Activated CD8-positive, alpha-beta memory T cell treated with anti-CD3 and anti-CD28 coated beads, Interleukin-2, amount 50 U/mL, for 1 hour (primary cell): ENCODE measurements around the gene CHPF.

Experiments used
- DNase-seq: peaks from one replicate; pipeline ENCODE4 v3.0.0-alpha.2; 2020; ENCODE audit errors: extremely low read depth

CHPF gene

DNA sequence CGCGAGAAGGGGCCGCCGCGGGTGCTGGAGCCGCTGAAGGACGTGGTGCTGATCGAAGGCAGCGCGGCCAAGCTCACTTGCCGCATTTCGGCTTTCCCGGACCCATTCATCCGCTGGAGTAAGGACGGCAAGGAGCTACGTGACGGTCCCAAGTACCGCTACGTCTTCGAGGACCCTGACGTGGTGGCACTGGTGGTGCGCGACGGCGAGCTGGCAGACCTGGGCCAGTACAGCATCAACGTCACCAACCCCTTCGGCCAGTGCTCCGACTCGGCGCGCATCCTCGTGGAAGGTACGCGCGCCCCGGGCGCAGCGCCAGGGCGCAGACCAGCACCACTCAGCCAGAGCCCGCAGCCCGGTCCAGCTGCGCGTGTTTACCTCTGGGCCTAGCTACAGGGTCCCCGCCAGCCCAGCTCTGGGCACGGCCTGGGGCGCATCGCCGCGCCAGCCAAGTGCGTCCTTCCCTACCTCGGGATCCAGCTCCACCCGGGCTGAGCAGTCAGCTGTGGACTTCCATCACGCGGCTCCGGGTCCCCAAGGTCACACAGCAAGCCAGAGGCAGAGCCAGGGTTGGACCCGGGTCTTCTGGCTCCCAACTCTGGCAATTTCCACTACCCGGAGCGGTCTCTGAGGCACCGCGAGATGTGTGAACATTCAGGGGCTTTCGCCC, 46.6 kb downstream of the CHPF start:
- DNase-seq: no peak

DNA sequence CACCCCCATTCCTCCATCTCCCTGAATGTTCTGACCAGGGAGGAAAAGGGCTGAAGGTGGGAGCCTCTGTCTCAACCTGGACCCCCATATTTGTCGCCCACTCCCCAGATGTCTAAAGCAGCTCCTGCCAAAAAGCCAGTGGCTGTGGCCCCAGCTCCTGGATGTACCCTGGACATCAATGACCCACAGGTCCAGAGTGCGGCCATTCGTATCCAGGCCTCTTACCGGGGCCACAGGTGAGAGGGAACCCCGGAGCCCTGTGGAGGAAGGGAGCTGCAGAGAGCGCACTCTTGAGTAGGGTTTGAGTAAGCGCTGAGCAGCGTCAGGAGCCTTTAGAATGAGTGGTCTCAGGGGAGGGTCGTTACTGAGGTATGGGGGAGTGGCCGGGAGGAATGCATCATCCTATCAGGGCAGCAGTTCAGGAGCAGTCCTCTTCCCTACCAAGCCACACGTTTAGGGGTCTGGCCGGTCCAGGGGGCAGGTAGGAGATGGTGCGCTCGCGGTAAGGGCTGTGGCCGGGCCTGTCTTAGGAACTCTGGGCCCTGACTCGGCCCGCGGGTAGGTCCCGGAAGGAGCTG, 47.3 kb downstream of the CHPF start:
- DNase-seq: no peak

- DNase-seq: no peak
Observed at GRCh38 chr2:219495531-219496122, 48.0 kb downstream of the CHPF start.

- no peak for DNase-seq
Observed at GRCh38 chr2:219494952-219495530, 48.6 kb downstream of the CHPF start.

DNA sequence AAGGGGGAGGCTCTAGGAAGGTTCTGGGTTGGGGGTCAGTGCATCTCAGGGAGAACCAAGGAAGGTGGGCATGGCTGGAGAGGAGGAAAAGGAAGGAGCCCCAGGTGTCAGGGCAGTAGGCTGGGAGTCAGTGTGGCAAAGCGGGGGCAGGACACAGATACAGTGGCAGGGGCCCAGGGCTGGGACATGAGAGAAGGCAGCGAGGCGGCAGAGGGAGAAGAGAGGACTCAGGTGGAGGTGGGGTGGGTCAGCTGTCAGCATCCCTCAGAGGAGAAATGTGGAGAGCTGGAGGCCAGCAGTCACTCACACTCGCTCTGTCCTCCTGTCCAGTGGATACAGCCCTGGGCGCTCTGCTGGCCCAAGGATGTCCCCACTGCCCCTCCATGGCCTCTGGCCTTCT, 50.5 kb downstream of the CHPF start:
- no peak for DNase-seq

DNA sequence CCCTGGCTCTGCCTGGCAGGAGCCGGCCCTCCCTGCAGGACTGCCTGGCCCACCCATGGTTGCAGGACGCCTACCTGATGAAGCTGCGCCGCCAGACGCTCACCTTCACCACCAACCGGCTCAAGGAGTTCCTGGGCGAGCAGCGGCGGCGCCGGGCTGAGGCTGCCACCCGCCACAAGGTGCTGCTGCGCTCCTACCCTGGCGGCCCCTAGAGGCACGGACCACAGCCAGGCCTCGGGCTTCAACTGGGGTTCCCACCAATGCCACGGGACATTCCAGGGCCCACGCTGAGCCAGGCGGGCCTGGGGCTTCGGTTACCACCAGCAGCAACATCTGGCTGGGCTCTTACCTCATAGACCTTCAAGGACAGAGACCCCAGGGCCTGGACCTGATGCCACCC, 51.0 kb downstream of the CHPF start:
- DNase-seq: no peak

- DNase-seq: no peak
Observed at GRCh38 chr2:219491278-219491963, 52.2 kb downstream of the CHPF start.

GRCh38 chr2:219490600-219491130, 52.9 kb downstream of the CHPF start:
- no peak for DNase-seq

DNA sequence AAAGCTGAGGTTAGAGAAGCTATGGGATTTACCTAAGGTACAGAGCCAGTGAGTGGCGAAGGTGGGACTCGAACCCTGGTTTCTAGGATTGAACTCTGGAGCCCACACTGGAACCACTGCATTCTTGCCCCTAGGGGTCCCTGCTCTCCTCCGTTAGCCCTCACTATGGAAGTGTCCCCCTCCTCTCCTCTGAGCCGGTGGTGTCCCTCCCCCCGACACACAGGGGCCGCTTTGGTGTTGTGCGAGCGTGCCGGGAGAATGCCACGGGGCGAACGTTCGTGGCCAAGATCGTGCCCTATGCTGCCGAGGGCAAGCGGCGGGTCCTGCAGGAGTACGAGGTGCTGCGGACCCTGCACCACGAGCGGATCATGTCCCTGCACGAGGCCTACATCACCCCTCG, 53.4 kb downstream of the CHPF start:
- no peak for DNase-seq

DNA sequence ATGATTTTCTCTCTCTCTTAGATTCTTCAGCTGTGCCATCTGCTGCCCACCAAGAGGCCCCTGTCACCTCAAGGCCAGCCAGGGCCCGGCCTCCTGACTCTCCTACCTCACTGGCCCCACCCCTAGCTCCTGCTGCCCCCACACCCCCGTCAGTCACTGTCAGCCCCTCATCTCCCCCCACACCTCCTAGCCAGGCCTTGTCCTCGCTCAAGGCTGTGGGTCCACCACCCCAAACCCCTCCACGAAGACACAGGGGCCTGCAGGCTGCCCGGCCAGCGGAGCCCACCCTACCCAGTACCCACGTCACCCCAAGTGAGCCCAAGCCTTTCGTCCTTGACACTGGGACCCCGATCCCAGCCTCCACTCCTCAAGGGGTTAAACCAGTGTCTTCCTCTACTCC, 54.3 kb downstream of the CHPF start:
- no peak for DNase-seq
